ENCODE data around the gene SPAG9.

The SPAG9 gene

DNA sequence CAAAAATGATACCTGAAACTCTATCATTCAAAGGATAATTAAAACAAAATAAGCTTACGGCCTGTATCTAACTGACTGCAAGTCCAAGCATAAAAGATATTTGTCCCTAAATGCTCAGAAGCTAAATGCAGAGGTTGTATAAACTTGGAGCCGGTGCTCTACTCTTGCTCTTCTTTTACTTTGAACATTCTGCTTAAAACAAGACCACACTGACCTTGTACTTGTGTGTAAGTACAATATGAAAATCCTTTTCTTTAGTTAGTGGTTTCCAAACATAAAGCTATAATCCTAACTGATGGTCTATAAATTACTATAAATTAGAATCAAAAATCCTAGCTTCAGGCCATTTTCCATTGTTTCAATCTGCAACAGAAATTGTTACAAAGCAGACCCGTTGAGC is 74.6 kb downstream of the SPAG9 start:
- Mint-ChIP-seq H3K36me3 (ENCODE audit: low read depth) (peaks cover 4% of the 10 kb centered on the region), H3K9me3 (no peaks in the 10 kb centered on the region), H3K27ac (no peak overlapping the region), H3K4me1 (peaks cover 20% of the 10 kb centered on the region), H3K4me3 (no peak overlapping the region), H3K27me3 (ENCODE audit: low read depth) (no peaks in the 10 kb centered on the region)
- TF ChIP-seq, protein P1, sequence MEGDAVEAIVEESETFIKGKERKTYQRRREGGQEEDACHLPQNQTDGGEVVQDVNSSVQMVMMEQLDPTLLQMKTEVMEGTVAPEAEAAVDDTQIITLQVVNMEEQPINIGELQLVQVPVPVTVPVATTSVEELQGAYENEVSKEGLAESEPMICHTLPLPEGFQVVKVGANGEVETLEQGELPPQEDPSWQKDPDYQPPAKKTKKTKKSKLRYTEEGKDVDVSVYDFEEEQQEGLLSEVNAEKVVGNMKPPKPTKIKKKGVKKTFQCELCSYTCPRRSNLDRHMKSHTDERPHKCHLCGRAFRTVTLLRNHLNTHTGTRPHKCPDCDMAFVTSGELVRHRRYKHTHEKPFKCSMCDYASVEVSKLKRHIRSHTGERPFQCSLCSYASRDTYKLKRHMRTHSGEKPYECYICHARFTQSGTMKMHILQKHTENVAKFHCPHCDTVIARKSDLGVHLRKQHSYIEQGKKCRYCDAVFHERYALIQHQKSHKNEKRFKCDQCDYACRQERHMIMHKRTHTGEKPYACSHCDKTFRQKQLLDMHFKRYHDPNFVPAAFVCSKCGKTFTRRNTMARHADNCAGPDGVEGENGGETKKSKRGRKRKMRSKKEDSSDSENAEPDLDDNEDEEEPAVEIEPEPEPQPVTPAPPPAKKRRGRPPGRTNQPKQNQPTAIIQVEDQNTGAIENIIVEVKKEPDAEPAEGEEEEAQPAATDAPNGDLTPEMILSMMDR (IDR thresholded peaks at IDR 0.05; ENCODE audit: unreplicated experiment in 3 of 3) = no peak

DNA sequence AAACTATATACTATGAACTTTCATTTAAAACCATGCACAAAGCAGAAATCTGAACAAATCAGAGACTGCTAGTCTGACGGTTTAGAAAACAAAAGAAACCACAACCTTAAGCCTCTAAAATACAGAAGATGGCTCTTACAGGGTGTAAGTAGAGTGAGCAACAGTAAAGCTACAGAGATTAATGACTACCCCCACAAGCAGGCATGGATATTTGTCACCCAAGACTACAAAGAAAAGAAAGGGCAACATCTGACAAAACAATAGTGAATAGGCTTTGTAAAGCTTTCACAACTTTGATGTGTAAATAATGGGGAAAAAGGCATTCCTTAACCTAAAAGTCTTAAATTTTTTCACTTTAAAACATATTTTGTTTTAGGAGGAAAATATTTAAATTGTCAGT is 75.0 kb downstream of the SPAG9 start:
- peaks cover 20% of the 10 kb centered on the region for H3K4me1 Mint-ChIP-seq

DNA sequence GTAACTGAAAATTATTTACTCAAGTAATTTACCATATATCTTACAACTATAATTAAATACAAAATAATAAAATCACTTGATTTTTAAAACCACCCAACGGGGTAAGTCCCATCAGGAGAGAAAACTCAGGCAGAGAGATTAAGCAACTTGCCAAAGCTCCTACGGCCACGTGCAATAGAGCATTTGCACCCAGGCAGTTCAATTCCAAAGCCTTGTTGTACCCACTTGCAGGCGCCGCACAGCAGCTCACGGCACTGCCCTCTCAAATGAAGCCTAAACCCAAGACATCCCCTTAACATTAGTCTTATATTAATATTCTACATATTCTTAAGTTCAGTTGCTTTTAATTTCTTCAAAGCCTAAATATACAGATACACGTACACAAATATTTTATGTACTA is 75.7 kb downstream of the SPAG9 start:
- peak overlapping the region in 2 of 3 experiments; percentile 76 to 83 for H3K4me3 Mint-ChIP-seq
- TF ChIP-seq, protein P1 (IDR thresholded peaks at IDR 0.05; ENCODE audit: unreplicated experiment in 3 of 3) = no peak

More for the DNA sequence above, 75.0 kb downstream of the SPAG9 start:
- Mint-ChIP-seq H3K9me3 (no peaks in the 10 kb centered on the region), H3K27me3 (ENCODE audit: low read depth) (no peaks in the 10 kb centered on the region), H3K27ac (no peak overlapping the region), H3K36me3 (ENCODE audit: low read depth) (peaks cover 4% of the 10 kb centered on the region), H3K4me3 (no peak overlapping the region)
- TF ChIP-seq, protein P1 (IDR thresholded peaks at IDR 0.05; ENCODE audit: unreplicated experiment in 3 of 3) = no peak

DNA sequence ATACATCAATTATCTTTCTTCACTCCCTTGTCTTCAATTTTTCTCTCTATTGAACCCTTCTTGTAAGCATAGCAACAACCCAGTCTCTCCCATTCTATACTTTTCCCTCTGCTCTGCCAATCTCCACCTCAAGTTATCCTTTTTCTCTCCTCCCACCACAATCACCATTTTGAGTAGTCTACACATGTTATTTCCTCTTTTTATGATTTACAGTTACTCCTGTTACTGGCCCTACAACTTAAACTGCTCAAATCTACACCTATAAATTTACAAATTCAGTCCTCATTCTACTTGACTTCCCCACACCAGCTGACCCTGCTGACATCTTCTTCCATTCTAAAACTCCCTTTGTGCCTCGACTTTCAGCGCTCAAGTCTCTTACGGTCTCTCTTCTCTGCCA is 84.6 kb downstream of the SPAG9 start:
- peak overlapping the region; percentile 47 to 70 (median 59) for H3K27ac Mint-ChIP-seq
- no peak overlapping the region for H3K4me3 Mint-ChIP-seq
- peaks cover 53% of the 10 kb centered on the region for H3K36me3 Mint-ChIP-seq (ENCODE audit: low read depth)
- no peaks in the 10 kb centered on the region for H3K9me3 Mint-ChIP-seq
- no peaks in the 10 kb centered on the region for H3K27me3 Mint-ChIP-seq (ENCODE audit: low read depth)
- peaks cover 12% of the 10 kb centered on the region for H3K4me1 Mint-ChIP-seq
- TF ChIP-seq, protein P1 (IDR thresholded peaks at IDR 0.05; ENCODE audit: unreplicated experiment in 3 of 3) = no peak

More for the DNA sequence above, 75.7 kb downstream of the SPAG9 start:
- Mint-ChIP-seq H3K27me3 (ENCODE audit: low read depth) (no peaks in the 10 kb centered on the region), H3K9me3 (no peaks in the 10 kb centered on the region), H3K4me1 (peaks cover 20% of the 10 kb centered on the region), H3K36me3 (ENCODE audit: low read depth) (peaks cover 9% of the 10 kb centered on the region), H3K27ac (peak overlapping the region in 2 of 3 experiments; percentile 81 to 87)

DNA sequence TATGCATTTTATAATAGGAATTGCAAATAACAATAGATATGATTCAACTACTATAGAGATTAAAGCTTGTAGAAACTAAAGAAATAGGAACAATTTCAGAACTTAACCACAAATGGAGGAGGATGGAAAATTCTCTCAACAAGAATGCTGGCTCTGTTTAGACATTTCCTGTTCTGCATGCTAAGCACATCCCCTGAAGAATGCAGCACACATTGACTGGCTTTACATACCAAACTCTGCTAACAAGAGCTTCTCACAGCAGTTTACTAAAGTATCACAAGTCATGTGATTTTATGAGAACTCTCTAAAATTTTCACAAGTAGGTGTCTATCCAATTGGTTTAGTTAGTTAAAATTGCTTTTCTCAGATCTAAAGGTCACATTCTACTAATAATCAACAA is 85.2 kb downstream of the SPAG9 start:
- H3K4me3 Mint-ChIP-seq = no peak overlapping the region
- H3K27me3 Mint-ChIP-seq (ENCODE audit: low read depth) = no peaks in the 10 kb centered on the region
- TF ChIP-seq, protein P1 (IDR thresholded peaks at IDR 0.05; ENCODE audit: unreplicated experiment in 3 of 3) = no peak
- no peaks in the 10 kb centered on the region for H3K9me3 Mint-ChIP-seq
- peaks cover 14% of the 10 kb centered on the region for H3K4me1 Mint-ChIP-seq
- peak overlapping the region; percentile 47 to 70 (median 59) for H3K27ac Mint-ChIP-seq
- H3K36me3 Mint-ChIP-seq (ENCODE audit: low read depth) = peaks cover 57% of the 10 kb centered on the region

DNA sequence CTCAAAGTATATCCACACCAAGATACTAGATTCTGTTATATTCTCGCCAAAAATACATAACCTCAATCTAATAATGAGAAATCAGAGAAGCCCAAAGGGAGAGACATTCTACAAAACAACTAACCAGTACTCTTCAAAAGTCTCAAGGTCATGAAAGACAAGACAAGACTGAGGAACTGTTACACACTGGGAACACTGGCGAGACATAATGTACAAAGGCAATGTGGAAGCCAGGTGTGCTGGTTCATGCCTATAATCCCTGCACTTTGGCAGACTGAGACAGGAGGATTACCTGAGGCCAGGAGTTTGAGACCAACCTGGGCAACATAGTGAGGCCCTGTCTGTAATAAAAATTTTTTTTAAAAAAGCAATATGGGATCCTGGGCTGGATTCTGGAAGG is 85.9 kb downstream of the SPAG9 start:
- TF ChIP-seq, protein P1 (IDR thresholded peaks at IDR 0.05; ENCODE audit: unreplicated experiment in 3 of 3) = no peak
- Mint-ChIP-seq H3K4me1 (peaks cover 18% of the 10 kb centered on the region), H3K4me3 (no peak overlapping the region), H3K27ac (peak overlapping the region; percentile 47 to 70 (median 59)), H3K36me3 (ENCODE audit: low read depth) (peaks cover 54% of the 10 kb centered on the region), H3K9me3 (no peaks in the 10 kb centered on the region), H3K27me3 (ENCODE audit: low read depth) (no peaks in the 10 kb centered on the region)

All from nephron (organoid).